Endothelial cell of umbilical vein (primary cell): Measurements from ENCODE around the gene NAALAD2.

Experiments
- CTCF ChIP-seq, 2 donors: IDR thresholded peaks; 1 replicate in 1 of 2; 2 replicates in 1 of 2; pipeline ENCODE4 v1.5.1; 2011; ENCODE audit warnings: low read length in 2 of 2, mild to moderate bottlenecking in 2 of 2, moderate library complexity in 2 of 2, control low read depth in 1 of 2, inconsistent platforms in 1 of 2, low read depth in 1 of 2; ENCODE audit not compliant: insufficient read depth in 1 of 2; ENCODE audit errors: extremely low read depth in 1 of 2
- EZH2 ChIP-seq: IDR thresholded peaks from 2 replicates; pipeline ENCODE4 v1.6.1; 2012; ENCODE audit warnings: borderline replicate concordance, low read depth, mild to moderate bottlenecking, moderate library complexity, low read length, inconsistent platforms; ENCODE audit not compliant: severe bottlenecking
- POLR2A ChIP-seq: IDR thresholded peaks from 2 replicates; pipeline ENCODE4 v1.6.1; 2012; ENCODE audit warnings: low read depth, mild to moderate bottlenecking, control low read depth, low read length

GRCh38 chr11:90216611-90217010, 82.1 kb downstream of the NAALAD2 start:
- TF ChIP-seq POLR2A (no peak), CTCF (IDR thresholded peaks at IDR 0.05; ENCODE audit: extremely low read depth in 1 of 2, insufficient read depth in 1 of 2, low read depth in 1 of 2, low read length in 2 of 2) (no peak), EZH2 (no peak)
